OCI-LY7 (cell line): ENCODE results near the gene WWOX.

Experiments
- EZH2phosphoT487 ChIP-seq: fragments of 200-600 bp; sonication (generic); IDR thresholded peaks from 2 replicates; pipeline ENCODE4 v1.6.1; 2018; ENCODE audit warnings: low read depth, borderline replicate concordance, mild to moderate bottlenecking, mixed run types, antibody characterized with exemption, low read length, moderate library complexity, mixed read lengths
- TF ChIP-seq, protein P1 (sequence below): fragments of 200-600 bp; sonication (generic); conservative IDR thresholded peaks from 2 replicates; pipeline ENCODE4 v1.5.1; 2014; ENCODE audit warnings: mild to moderate bottlenecking, antibody characterized with exemption, low read length, moderate library complexity, mixed read lengths

DNA sequence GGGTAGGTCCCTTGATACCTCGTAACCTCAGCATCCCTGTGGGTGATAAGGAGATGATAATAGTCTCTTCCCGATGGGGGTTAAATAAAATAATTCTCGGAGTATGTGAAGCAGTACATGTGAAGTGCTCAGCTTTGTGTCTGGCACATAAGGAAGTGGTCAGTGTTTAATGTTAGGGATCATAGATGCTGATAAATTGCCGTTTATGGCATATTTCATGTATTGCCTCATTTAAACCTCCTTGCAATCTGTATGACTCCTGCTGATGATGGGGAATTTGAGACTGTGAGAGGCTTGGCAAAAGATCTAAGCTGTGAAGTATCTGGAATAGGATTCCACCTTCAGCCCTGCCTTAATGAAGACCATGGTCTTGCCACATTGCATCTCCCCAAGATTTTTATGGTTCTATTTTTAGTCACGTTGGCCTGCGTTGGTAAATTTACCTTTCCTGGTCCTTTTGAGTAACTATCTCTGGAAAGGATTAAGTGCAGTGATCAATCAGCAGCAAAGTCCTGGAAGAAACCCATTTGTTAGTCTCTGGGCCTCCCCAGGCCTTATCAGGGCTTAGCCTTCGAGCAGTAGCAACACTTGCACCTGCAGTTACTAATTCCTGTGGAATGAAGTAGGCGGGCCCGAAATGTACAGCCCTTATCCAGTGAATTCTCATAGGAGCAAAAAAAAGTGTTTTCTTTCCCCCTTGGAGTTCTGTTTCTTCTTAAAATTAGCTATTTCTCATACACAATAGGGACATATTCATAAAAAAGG lies 144.9 kb downstream of the WWOX start:
- TF ChIP-seq, protein P1, sequence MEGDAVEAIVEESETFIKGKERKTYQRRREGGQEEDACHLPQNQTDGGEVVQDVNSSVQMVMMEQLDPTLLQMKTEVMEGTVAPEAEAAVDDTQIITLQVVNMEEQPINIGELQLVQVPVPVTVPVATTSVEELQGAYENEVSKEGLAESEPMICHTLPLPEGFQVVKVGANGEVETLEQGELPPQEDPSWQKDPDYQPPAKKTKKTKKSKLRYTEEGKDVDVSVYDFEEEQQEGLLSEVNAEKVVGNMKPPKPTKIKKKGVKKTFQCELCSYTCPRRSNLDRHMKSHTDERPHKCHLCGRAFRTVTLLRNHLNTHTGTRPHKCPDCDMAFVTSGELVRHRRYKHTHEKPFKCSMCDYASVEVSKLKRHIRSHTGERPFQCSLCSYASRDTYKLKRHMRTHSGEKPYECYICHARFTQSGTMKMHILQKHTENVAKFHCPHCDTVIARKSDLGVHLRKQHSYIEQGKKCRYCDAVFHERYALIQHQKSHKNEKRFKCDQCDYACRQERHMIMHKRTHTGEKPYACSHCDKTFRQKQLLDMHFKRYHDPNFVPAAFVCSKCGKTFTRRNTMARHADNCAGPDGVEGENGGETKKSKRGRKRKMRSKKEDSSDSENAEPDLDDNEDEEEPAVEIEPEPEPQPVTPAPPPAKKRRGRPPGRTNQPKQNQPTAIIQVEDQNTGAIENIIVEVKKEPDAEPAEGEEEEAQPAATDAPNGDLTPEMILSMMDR: no peak
- TF ChIP-seq EZH2phosphoT487: no peak
